ENCODE results near the gene S100A1. TPM values are rescaled to one million over a fixed set of nuclear protein-coding genes. Genes with fewer than 3 reads are reported as not detected.

Gene S100A1
- total and polyA plus RNA-seq, 2 of the 13 experiments (the other 11 are each of a cell fraction or from before 2014, with no cell fraction given): 120 to 251 TPM

GRCh38 chr1:153658400-153659174 is 30.4 kb downstream of the S100A1 start, which contains the start of gene SNAPIN (continued):
- TF ChIP-seq ASH2L (IDR thresholded peaks at IDR 0.05; ENCODE audit: insufficient read length, low read depth, low read length) (peak; percentile 95), KLF13 (CRISPR knock-in tag; IDR thresholded peaks at IDR 0.05) (no peak), NCOR1 (IDR thresholded peaks at IDR 0.05; ENCODE audit: borderline replicate concordance, low read length) (no peak), ZFP82 (CRISPR knock-in tag; IDR thresholded peaks at IDR 0.05; ENCODE audit: borderline replicate concordance) (no peak), MLLT10 (CRISPR knock-in tag; IDR thresholded peaks at IDR 0.05) (no peak), ZFP41 (CRISPR knock-in tag; IDR thresholded peaks at IDR 0.05; ENCODE audit: borderline replicate concordance) (no peak), THAP7 (CRISPR knock-in tag; IDR thresholded peaks at IDR 0.05) (no peak), ZNF839 (CRISPR knock-in tag; IDR thresholded peaks at IDR 0.05; ENCODE audit: borderline replicate concordance) (no peak), MBNL3 (CRISPR knock-in tag; conservative IDR thresholded peaks at IDR 0.05) (no peak), TEAD3 (CRISPR knock-in tag; optimal IDR thresholded peaks at IDR 0.05; ENCODE audit: borderline replicate concordance) (peak; percentile 50), KDM6A (CRISPR knock-in tag; IDR thresholded peaks at IDR 0.05; ENCODE audit: low read depth) (no peak), E2F5 (CRISPR knock-in tag; conservative IDR thresholded peaks at IDR 0.05) (no peak; the same call in 1 of the 2 replicates), ZNF569 (CRISPR knock-in tag; IDR thresholded peaks at IDR 0.05; ENCODE audit: borderline replicate concordance) (peak; percentile 81; the same call in 1 of the 2 replicates), ZNF503 (CRISPR knock-in tag; IDR thresholded peaks at IDR 0.05) (peak; percentile 48; the same call in 1 of the 2 replicates), ZMAT3 (CRISPR knock-in tag; conservative IDR thresholded peaks at IDR 0.05) (no peak; the same call in 1 of the 2 replicates), MZF1 (CRISPR knock-in tag; IDR thresholded peaks at IDR 0.05; ENCODE audit: borderline replicate concordance) (no peak), SIX4 (CRISPR knock-in tag; IDR thresholded peaks at IDR 0.05) (peak; percentile 26; the same call in 1 of the 2 replicates), RBM39 (IDR thresholded peaks at IDR 0.05; ENCODE audit: low read depth, low read length, poor library complexity, severe bottlenecking) (peak; percentile 69), PBX3 (CRISPR knock-in tag; IDR thresholded peaks at IDR 0.05; ENCODE audit: borderline replicate concordance) (0 out of 2 replicates have a peak, but pooled peaks have one; percentile 31), ZBTB4 (CRISPR knock-in tag; IDR thresholded peaks at IDR 0.05; ENCODE audit: borderline replicate concordance) (no peak)
